ENCODE results near the gene SRP72. TPM values are rescaled to one million over a fixed set of nuclear protein-coding genes. Genes with fewer than 3 reads are reported as not detected.

The SRP72 gene
- total RNA-seq, 1 experiment from 2014 or later = 348 TPM

DNA sequence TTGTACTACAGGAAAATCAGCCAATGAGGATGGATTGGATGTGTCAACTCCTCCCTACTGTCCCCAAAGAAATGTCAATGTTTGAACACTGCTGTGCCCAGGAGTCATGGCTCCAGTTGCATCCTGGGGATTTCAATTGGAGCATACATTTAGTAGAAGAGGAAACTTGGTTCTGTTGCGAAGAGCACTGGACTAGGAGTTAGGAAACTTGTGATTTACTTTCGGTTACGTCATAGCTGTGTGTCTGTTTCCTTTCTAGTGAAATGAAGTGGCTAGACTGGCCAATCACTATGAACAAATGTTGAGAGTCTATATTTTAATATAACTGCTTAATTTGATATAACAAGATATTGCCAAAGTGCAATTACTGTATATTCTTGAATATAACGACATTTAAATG is 73.4 kb downstream of the SRP72 start:
- intact Hi-C loops (cut with micrococcal nuclease) = loop anchor here (10.0 kb wide), 1 partner anchor 294 kb away; no protein-coding TSS in a partner anchor
- no peaks in the 10 kb centered on the region for H3K36me3 Mint-ChIP-seq (ENCODE audit: insufficient read depth, unreplicated experiment)
- no peaks in the 10 kb centered on the region for H3K27me3 Mint-ChIP-seq (ENCODE audit: insufficient read depth, unreplicated experiment)
- H3K27ac Mint-ChIP-seq (ENCODE audit: low read depth, unreplicated experiment) = no peak overlapping the region
- BruUV-seq (replicated peaks) = no TSS peak
- H3K9me3 Mint-ChIP-seq (ENCODE audit: unreplicated experiment) = no peaks in the 10 kb centered on the region
- ChIA-PET CTCF (interaction anchor here (1.3 kb wide), 1 partner anchor 115 kb away, joined by 4 read pairs; no protein-coding TSS in a partner anchor), POLR2A (interaction anchor here (0.6 kb wide), 1 partner anchor 73 kb away, joined by 4 read pairs; no protein-coding TSS in a partner anchor)
- no peak for DNase-seq (ENCODE audit: unreplicated experiment)
- no peak overlapping the region for H3K4me3 Mint-ChIP-seq (ENCODE audit: unreplicated experiment)
- TF ChIP-seq, protein P1, sequence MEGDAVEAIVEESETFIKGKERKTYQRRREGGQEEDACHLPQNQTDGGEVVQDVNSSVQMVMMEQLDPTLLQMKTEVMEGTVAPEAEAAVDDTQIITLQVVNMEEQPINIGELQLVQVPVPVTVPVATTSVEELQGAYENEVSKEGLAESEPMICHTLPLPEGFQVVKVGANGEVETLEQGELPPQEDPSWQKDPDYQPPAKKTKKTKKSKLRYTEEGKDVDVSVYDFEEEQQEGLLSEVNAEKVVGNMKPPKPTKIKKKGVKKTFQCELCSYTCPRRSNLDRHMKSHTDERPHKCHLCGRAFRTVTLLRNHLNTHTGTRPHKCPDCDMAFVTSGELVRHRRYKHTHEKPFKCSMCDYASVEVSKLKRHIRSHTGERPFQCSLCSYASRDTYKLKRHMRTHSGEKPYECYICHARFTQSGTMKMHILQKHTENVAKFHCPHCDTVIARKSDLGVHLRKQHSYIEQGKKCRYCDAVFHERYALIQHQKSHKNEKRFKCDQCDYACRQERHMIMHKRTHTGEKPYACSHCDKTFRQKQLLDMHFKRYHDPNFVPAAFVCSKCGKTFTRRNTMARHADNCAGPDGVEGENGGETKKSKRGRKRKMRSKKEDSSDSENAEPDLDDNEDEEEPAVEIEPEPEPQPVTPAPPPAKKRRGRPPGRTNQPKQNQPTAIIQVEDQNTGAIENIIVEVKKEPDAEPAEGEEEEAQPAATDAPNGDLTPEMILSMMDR (IDR thresholded peaks at IDR 0.05; ENCODE audit: unreplicated experiment) = no peak
- peaks cover 5% of the 10 kb centered on the region for H3K4me1 Mint-ChIP-seq (ENCODE audit: insufficient read depth, unreplicated experiment)

DNA sequence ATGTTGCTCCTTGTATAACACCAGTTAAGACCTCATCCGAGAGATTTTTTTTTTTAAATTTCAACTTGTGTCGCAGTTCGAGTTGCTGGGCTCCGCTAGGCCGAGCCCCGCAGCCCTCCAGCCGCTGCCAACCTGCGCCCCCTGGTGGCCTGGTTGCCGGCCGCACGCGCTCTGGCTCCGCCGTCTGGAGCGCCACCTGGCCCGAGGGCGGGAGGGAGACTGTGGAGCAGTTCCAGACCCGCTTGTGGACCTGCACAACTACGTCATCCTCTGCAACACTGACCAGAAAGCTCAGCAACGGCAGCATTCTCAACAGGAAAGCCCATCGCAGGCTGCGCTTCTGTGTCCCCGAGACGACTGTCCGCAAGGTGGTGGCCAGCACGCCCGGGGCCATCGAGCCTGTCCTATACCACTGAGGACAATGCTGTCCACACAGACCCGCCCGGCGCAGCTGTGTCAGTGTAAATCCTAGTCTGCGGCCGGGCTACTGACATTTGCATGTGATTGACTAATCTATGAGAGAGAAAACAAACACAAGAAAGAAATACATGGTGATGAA is 77.2 kb downstream of the SRP72 start:
- POLR2A ChIA-PET = interaction anchor here (0.7 to 1.6 kb wide), 4 partner anchors 15 to 83 kb away, joined by 3 to 5 read pairs (median 3); no protein-coding TSS in a partner anchor
- Mint-ChIP-seq H3K36me3 (ENCODE audit: insufficient read depth, unreplicated experiment) (no peaks in the 10 kb centered on the region), H3K9me3 (ENCODE audit: unreplicated experiment) (no peaks in the 10 kb centered on the region), H3K4me3 (ENCODE audit: unreplicated experiment) (peak overlapping the region; percentile 75), H3K27ac (ENCODE audit: low read depth, unreplicated experiment) (no peak overlapping the region), H3K4me1 (ENCODE audit: insufficient read depth, unreplicated experiment) (peaks cover 5% of the 10 kb centered on the region), H3K27me3 (ENCODE audit: insufficient read depth, unreplicated experiment) (no peaks in the 10 kb centered on the region)
- CTCF ChIA-PET = interaction anchor here (0.6 to 2.4 kb wide), 32 partner anchors 9 to 459 kb away, joined by 3 to 25 read pairs (median 4); a partner anchor contains a TSS
- BruUV-seq (replicated peaks) = no TSS peak
- TF ChIP-seq, protein P1 (IDR thresholded peaks at IDR 0.05; ENCODE audit: unreplicated experiment) = peak; percentile 96
- DNase-seq (ENCODE audit: unreplicated experiment) = peak; percentile 77
- intact Hi-C loops (cut with micrococcal nuclease) = loop anchor here (1.0 to 10.0 kb wide), 4 partner anchors 78 to 290 kb away; partner anchors contain the start of gene SRP72

DNA sequence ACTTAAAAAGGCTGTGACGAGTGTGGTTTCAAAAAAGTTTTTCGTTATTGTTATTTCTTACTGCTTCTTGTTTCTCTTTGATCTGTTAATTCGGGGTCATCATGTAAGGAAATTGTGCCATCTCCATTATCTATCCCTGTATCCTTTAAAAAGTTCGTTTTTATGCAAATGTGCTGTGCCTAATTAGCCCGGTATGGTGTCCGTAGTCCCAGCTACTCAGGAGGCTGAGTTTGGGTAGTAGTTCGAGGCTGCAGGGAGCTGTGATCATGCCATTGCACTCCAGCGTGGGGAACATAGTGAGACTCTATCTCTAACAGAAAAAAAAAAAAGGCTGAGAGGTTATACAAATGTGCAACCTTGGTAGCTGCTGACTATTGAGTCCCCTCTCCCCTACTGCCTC is 83.2 kb downstream of the SRP72 start:
- Mint-ChIP-seq H3K9me3 (ENCODE audit: unreplicated experiment) (peaks cover 7% of the 10 kb centered on the region), H3K27me3 (ENCODE audit: insufficient read depth, unreplicated experiment) (no peaks in the 10 kb centered on the region), H3K4me1 (ENCODE audit: insufficient read depth, unreplicated experiment) (no peaks in the 10 kb centered on the region), H3K36me3 (ENCODE audit: insufficient read depth, unreplicated experiment) (no peaks in the 10 kb centered on the region), H3K27ac (ENCODE audit: low read depth, unreplicated experiment) (no peak overlapping the region), H3K4me3 (ENCODE audit: unreplicated experiment) (no peak overlapping the region)
- DNase-seq (ENCODE audit: unreplicated experiment) = no peak
- no TSS peak for BruUV-seq (replicated peaks)
- ChIA-PET POLR2A (no interaction called here), CTCF (interaction anchor here (0.7 to 0.9 kb wide), 2 partner anchors 13 to 286 kb away, joined by 3 to 4 read pairs; no protein-coding TSS in a partner anchor)
- intact Hi-C loops (cut with micrococcal nuclease) = no loop called here
- TF ChIP-seq, protein P1 (IDR thresholded peaks at IDR 0.05; ENCODE audit: unreplicated experiment) = no peak

GRCh38 chr4:56551516-56551915 is 84.1 kb downstream of the SRP72 start:
- BruUV-seq (replicated peaks) = no TSS peak
- H3K36me3 Mint-ChIP-seq (ENCODE audit: insufficient read depth, unreplicated experiment) = no peaks in the 10 kb centered on the region
- no peak overlapping the region for H3K27ac Mint-ChIP-seq (ENCODE audit: low read depth, unreplicated experiment)
- TF ChIP-seq, protein P1 (IDR thresholded peaks at IDR 0.05; ENCODE audit: unreplicated experiment) = no peak
- peaks cover 7% of the 10 kb centered on the region for H3K9me3 Mint-ChIP-seq (ENCODE audit: unreplicated experiment)
- ChIA-PET POLR2A (interaction anchor here (0.7 kb wide), 1 partner anchor 285 kb away, joined by 3 read pairs; no protein-coding TSS in a partner anchor), CTCF (interaction anchor here (0.7 kb wide), 1 partner anchor 285 kb away, joined by 3 read pairs; no protein-coding TSS in a partner anchor)
- H3K27me3 Mint-ChIP-seq (ENCODE audit: insufficient read depth, unreplicated experiment) = no peaks in the 10 kb centered on the region
- intact Hi-C loops (cut with micrococcal nuclease) = no loop called here
- no peak for DNase-seq (ENCODE audit: unreplicated experiment)
- H3K4me1 Mint-ChIP-seq (ENCODE audit: insufficient read depth, unreplicated experiment) = no peaks in the 10 kb centered on the region
- no peak overlapping the region for H3K4me3 Mint-ChIP-seq (ENCODE audit: unreplicated experiment)

Measured in MCF 10A (cell line).